Measurements from ENCODE around the gene CACUL1.

The CACUL1 gene

GRCh38 chr10:118754229-118754555, 578 bp downstream of the CACUL1 start:
- TF ChIP-seq CTCF (IDR thresholded peaks at IDR 0.05; ENCODE audit: low read depth, low read length, missing control alignments), result no peak
- Histone ChIP-seq H3K27ac (peak overlapping the region; percentile 75), H3K27me3 (replicated peaks) (no peaks in the 10 kb centered on the region), H3K4me3 (ENCODE audit: low read depth, low read length) (peak overlapping the region; percentile 91), H3K36me3 (replicated peaks) (no peaks in the 10 kb centered on the region)
- DNase-seq, result peak; percentile 34
- in situ Hi-C loops (cut with HindIII; ENCODE audit: low pct_ligation_motif_present, low sequenced_read_pairs), result no loop called here

DNA sequence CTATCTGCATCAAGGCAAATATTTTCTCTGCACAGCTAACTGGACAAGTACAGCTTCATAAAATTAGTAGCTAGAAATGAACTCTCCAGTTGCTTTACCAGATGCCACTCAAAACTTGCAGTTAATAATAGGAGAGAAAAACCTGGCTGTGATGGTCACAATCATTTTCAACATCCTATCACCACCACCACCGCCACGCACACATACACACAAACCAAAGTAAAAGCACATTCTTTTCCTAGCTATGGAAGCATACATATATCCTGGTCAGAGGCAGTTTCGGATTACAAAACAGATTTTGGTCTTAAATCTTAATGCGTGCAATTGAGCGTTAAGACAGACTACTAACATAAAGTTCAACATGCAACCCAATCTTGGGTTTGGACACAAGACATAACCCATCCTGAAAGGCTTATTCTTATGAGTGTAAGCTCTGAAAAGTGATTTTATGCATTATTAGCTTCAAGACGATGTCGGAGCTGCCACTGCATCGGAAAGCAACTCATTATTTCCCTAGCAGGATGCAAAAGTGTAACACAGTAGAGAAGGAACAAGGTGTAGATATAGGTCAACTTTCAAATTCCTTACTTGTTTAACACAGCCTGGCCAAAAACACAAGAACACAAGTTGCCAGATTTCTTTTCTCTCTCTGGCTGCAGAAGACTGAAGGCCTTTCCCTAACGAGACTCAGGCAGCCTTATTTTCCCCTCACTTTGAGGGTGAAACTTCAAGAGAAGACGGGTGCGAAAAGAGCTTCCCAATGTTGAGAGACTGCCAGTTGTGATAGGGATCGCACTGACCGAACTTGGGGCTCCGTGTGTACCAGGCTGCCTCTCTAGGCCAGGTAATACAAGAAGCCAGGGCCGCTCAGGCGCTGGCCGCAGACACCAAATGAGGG, 1.2 kb downstream of the CACUL1 start:
- in situ Hi-C loops (cut with HindIII; ENCODE audit: low pct_ligation_motif_present, low sequenced_read_pairs), result no loop called here
- DNase-seq, result peak; percentile 17

DNA sequence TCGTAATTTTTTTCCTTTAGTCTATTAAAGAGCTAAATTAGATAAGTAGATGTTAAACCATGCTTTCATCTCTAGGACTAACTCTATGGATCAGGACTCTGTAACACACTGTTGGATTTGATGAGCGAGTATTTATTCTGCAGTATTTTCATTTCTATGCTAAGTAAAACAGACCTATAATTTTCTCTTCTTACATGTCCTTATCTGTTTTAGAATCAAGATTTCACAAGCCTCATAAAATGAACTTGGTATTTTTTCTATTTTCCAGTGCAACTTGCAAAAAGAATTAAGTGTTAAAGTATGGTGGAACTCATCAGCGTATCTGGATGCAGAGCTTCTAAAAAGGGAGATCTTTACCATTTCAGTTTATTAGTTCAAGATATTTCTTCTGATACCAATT, 2.4 kb downstream of the CACUL1 start:
- H3K4me3 ChIP-seq (ENCODE audit: low read depth, low read length), result no peak overlapping the region

More for the DNA sequence above, 1.2 kb downstream of the CACUL1 start:
- Histone ChIP-seq H3K4me3 (ENCODE audit: low read depth, low read length) (peak overlapping the region; percentile 91), H3K27me3 (replicated peaks) (no peaks in the 10 kb centered on the region), H3K36me3 (replicated peaks) (no peaks in the 10 kb centered on the region), H3K27ac (peak overlapping the region; percentile 75)
- no peak for TF ChIP-seq CTCF (IDR thresholded peaks at IDR 0.05; ENCODE audit: low read depth, low read length, missing control alignments)

GRCh38 chr10:118751265-118751664, 3.5 kb downstream of the CACUL1 start:
- H3K4me3 ChIP-seq (ENCODE audit: low read depth, low read length), result no peak overlapping the region
- no peak for TF ChIP-seq CTCF (IDR thresholded peaks at IDR 0.05; ENCODE audit: low read depth, low read length, missing control alignments)
- no peaks in the 10 kb centered on the region for H3K36me3 ChIP-seq (replicated peaks)
- no peak overlapping the region for H3K27ac ChIP-seq
- no peak for DNase-seq
- H3K27me3 ChIP-seq (replicated peaks), result no peaks in the 10 kb centered on the region
- in situ Hi-C loops (cut with HindIII; ENCODE audit: low pct_ligation_motif_present, low sequenced_read_pairs), result no loop called here

More for the DNA sequence above, 2.4 kb downstream of the CACUL1 start:
- no peak for TF ChIP-seq CTCF (IDR thresholded peaks at IDR 0.05; ENCODE audit: low read depth, low read length, missing control alignments)
- H3K36me3 ChIP-seq (replicated peaks), result no peaks in the 10 kb centered on the region
- in situ Hi-C loops (cut with HindIII; ENCODE audit: low pct_ligation_motif_present, low sequenced_read_pairs), result no loop called here
- no peak for DNase-seq
- H3K27ac ChIP-seq, result no peak overlapping the region
- H3K27me3 ChIP-seq (replicated peaks), result no peaks in the 10 kb centered on the region

- no peak for DNase-seq
- Histone ChIP-seq H3K36me3 (replicated peaks) (no peaks in the 10 kb centered on the region), H3K27me3 (replicated peaks) (no peaks in the 10 kb centered on the region), H3K4me3 (ENCODE audit: low read depth, low read length) (no peak overlapping the region), H3K27ac (no peak overlapping the region)
- TF ChIP-seq CTCF (IDR thresholded peaks at IDR 0.05; ENCODE audit: low read depth, low read length, missing control alignments), result no peak
- in situ Hi-C loops (cut with HindIII; ENCODE audit: low pct_ligation_motif_present, low sequenced_read_pairs), result no loop called here
Observed at GRCh38 chr10:118748041-118748440, 6.7 kb downstream of the CACUL1 start.
